Kidney epithelial cell (primary cell): ENCODE measurements around the gene ELAVL4. TPM values are rescaled to one million over a fixed set of nuclear protein-coding genes. Genes with fewer than 3 reads are reported as not detected.

Experiments
- DNase-seq: peaks from one replicate; pipeline ENCODE4 v3.0.0-alpha.2; 2010; ENCODE audit warnings: low read depth
- H3K27me3 ChIP-seq: 2 replicates; pipeline ENCODE4 v1.6.0; 2011; ENCODE audit warnings: low read length; ENCODE audit not compliant: control insufficient read depth, insufficient read depth
- H3K36me3 ChIP-seq: 2 replicates; pipeline ENCODE4 v1.5.1; 2011; ENCODE audit warnings: low read length; ENCODE audit not compliant: control insufficient read depth, insufficient read depth
- H3K4me3 ChIP-seq: 2 replicates; pipeline ENCODE4 v1.5.1; 2011; ENCODE audit warnings: low read depth, mild to moderate bottlenecking, control low read depth, low read length
- CTCF ChIP-seq: IDR thresholded peaks from 2 replicates; pipeline ENCODE4 v1.5.1; 2011; ENCODE audit warnings: mild to moderate bottlenecking, moderate library complexity, low read length, control low read depth, inconsistent platforms; ENCODE audit not compliant: insufficient read depth, poor library complexity, severe bottlenecking
- total RNA-seq: library from RNA; depleted of rRNA; stranded (reverse); fragments of >200 nt; gene quantifications from 2 replicates; pipeline ENCODE4 v1.2.3, GENCODE V29; 2015

Gene ELAVL4
- total RNA-seq, 1 donor from 2014 or later, result 0.13 TPM

DNA sequence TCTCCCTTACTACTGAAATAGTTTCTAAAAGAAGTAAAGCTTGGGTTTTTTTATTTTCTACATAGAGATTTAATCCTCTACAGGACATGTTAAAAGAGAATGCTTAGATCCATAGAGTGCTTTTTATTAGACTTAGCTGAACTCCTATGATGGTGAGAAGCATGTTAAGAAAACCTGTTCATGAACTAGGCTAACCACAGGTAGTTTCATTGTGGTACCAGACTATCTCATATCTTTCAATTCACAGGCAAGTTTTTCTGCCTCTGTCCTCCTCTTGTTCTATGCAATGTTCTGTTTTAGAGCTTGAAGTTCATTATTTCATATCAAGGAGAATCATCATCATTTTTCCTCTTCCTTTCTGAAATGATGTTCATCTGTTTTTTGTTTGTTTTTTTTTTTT lies 65.4 kb downstream of the ELAVL4 start:
- TF ChIP-seq CTCF, result no peak

DNA sequence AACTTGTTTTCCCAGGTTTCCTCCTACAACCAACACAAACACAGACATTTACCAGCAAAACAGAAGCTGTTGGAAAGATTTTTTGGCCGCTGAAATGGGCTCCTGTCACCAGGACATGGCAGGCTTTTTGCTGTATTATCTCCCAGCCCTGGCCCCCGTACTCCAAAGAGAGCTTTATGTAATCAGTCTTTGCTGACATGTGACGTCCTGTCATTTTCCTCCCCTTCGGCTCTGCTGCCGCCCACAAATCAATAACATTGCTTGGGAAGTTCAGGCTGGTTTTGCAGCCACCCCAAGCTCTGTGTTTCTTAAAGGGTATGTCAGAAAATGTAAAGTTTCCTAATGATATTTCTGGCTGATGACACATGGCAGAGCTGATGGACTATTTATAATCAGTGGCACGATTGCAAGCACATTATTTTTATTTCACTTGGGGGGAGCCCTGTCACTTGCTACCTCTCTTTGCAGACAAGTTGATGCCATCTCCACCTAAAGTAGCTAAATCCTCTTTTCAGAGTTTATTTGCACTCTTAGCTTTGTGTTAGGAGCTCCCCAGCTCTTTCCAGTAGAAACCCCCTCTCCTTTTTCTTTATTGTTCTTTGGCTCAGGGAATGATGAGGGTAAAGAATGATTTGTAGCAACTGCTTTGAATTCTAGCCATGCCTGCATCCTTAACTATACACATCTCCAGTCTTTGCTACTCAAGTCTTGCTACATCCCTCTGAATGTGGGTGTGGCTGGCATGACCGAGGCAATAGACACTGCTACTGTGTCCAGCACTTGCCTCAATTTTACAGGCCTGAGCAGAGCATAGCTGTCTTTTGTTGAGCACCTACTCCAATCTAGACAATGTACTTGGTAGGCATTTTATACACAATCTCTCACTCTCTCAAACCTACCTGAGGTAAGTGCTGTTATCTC lies 67.3 kb downstream of the ELAVL4 start:
- DNase-seq, result no peak
- H3K36me3 ChIP-seq, result no peaks in the 10 kb centered on the region
- no peak overlapping the region for H3K4me3 ChIP-seq
- TF ChIP-seq CTCF, result no peak
- no peaks in the 10 kb centered on the region for H3K27me3 ChIP-seq

More for the DNA sequence above, 65.4 kb downstream of the ELAVL4 start:
- H3K36me3 ChIP-seq, result no peaks in the 10 kb centered on the region
- no peak for DNase-seq
- H3K27me3 ChIP-seq, result no peaks in the 10 kb centered on the region
- H3K4me3 ChIP-seq, result no peak overlapping the region

DNA sequence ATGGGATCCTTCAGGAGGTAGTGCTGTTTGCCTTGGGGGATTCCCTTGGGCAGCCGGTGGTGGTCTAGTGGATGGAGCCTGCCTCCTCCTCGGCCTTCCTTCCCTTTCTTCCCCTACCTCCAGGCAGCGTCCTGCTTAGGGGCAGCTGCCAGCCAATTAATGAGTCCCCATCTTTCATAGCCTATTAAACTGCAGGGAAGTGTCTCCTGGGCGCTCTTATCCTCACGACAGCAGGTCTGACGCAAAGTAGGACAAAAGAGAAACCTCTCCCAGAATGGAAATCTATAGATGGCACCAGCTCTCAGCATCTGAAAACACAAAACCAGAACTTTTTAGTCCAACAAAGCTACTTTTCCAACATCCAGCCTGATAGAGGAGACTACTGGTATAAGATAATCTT lies 69.3 kb downstream of the ELAVL4 start:
- Histone ChIP-seq H3K36me3 (no peaks in the 10 kb centered on the region), H3K27me3 (no peaks in the 10 kb centered on the region), H3K4me3 (no peak overlapping the region)
- DNase-seq, result no peak
- no peak for TF ChIP-seq CTCF

DNA sequence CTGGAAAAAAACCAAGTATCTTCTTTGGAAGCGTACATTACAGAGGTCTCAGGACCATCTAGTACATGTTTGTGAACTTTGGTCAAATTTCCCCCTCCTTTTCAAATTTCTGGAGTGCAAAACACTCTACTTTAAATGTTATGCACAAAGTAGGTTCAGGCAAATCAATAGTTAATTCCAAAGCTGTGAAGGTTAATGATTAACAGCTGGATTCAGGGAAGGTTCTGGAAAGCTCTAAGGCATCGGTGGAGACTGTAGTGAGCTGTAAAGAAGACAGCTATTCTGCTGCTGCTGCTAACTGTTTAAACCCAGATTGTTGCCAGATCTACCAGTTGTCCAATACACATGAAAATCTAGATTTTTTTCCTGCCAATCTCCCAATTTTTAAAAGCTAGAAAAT lies 70.9 kb downstream of the ELAVL4 start:
- no peak overlapping the region for H3K4me3 ChIP-seq
- H3K27me3 ChIP-seq, result no peaks in the 10 kb centered on the region
- no peak for TF ChIP-seq CTCF
- no peaks in the 10 kb centered on the region for H3K36me3 ChIP-seq
- DNase-seq, result no peak

- no peak for DNase-seq
- no peak for TF ChIP-seq CTCF
- Histone ChIP-seq H3K27me3 (no peaks in the 10 kb centered on the region), H3K36me3 (no peaks in the 10 kb centered on the region), H3K4me3 (no peak overlapping the region)
Observed at GRCh38 chr1:50180367-50180766, 71.6 kb downstream of the ELAVL4 start.
